ENCODE measurements around the gene PMAIP1.

DNA sequence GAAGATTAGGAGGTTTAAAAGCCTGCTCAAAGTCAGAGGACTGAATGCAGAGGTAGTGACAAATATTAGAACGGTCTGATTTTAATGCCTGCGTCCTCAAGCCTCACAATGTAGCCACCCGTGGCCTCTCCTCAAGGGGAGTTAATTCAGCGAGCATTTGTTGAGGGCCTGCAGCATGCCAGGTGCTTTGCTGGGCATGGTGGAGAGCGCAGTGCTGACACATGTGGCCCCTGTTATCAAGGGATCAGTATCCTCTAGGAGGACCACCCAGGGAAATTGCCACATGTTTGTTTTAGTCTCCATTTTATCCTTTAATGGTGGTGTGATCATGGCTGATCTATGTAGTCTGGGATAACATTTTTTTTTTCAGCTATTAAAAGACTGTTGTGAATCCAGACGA, 19.2 kb downstream of the PMAIP1 start:
- TF ChIP-seq, protein P1, sequence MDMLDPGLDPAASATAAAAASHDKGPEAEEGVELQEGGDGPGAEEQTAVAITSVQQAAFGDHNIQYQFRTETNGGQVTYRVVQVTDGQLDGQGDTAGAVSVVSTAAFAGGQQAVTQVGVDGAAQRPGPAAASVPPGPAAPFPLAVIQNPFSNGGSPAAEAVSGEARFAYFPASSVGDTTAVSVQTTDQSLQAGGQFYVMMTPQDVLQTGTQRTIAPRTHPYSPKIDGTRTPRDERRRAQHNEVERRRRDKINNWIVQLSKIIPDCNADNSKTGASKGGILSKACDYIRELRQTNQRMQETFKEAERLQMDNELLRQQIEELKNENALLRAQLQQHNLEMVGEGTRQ (IDR thresholded peaks at IDR 0.05; ENCODE audit: low read length) = no peak
- no peak for TF ChIP-seq KDM4A (IDR thresholded peaks at IDR 0.05; ENCODE audit: low read depth, low read length, severe bottlenecking)
- no peak for TF ChIP-seq YY1 (IDR thresholded peaks at IDR 0.05; ENCODE audit: low read depth, low read length)
- TF ChIP-seq RNF2 (IDR thresholded peaks at IDR 0.05; ENCODE audit: borderline replicate concordance, low read depth, low read length, missing control alignments, poor library complexity, severe bottlenecking) = no peak
- no peak for TF ChIP-seq SP1 (IDR thresholded peaks at IDR 0.05; ENCODE audit: low read depth, low read length)
- no peak for TF ChIP-seq EP300 (IDR thresholded peaks at IDR 0.05; ENCODE audit: borderline replicate concordance in 1 of 2, low read depth in 2 of 2, low read length in 2 of 2)
- no peak for TF ChIP-seq POLR2AphosphoS5 (IDR thresholded peaks at IDR 0.05; ENCODE audit: low read depth, low read length)
- no peak for TF ChIP-seq CTCF (IDR thresholded peaks at IDR 0.05; ENCODE audit: control extremely low read depth in 1 of 3, insufficient read depth in 1 of 3, low read depth in 1 of 3, low read length in 3 of 3)
- TF ChIP-seq RBBP5 (IDR thresholded peaks at IDR 0.05; ENCODE audit: borderline replicate concordance, low read depth, low read length) = no peak
- no peak for TF ChIP-seq PHF8 (conservative IDR thresholded peaks at IDR 0.05; ENCODE audit: low read depth, low read length)
- no peak for TF ChIP-seq JUND (IDR thresholded peaks at IDR 0.05; ENCODE audit: low read length)
- TF ChIP-seq TAF1 (IDR thresholded peaks at IDR 0.05; ENCODE audit: low read depth, low read length) = no peak
- TF ChIP-seq GABPA (IDR thresholded peaks at IDR 0.05; ENCODE audit: borderline replicate concordance, insufficient read depth, low read length) = no peak
- TF ChIP-seq POLR2A (IDR thresholded peaks at IDR 0.05; ENCODE audit: control extremely low read depth in 1 of 2, low read depth in 2 of 2, low read length in 2 of 2) = no peak
